GM13977 (cell line): ENCODE results near the gene KCNK3.

Experiments
- DNase-seq: peaks from one replicate; pipeline ENCODE4 v3.0.0; 2012; ENCODE audit warnings: low spot score
- CTCF ChIP-seq: IDR thresholded peaks from 2 replicates; pipeline ENCODE4 v1.5.1; 2012; ENCODE audit warnings: mild to moderate bottlenecking, control low read depth; ENCODE audit not compliant: insufficient read depth; ENCODE audit errors: extremely low read depth, missing control alignments
- in situ Hi-C: fragments of 300-500 bp; cut with MboI; formaldehyde crosslinking; loops from one replicate; pipeline ENCODE4 v1.12.0; 2022; ENCODE audit warnings: low sequenced_read_pairs, low pct_unique_long_range_greater_than_20kb, mixed read lengths, inconsistent platforms; ENCODE audit not compliant: unreplicated experiment

The KCNK3 gene

GRCh38 chr2:26672112-26672817 is 20.3 kb upstream of the KCNK3 start:
- TF ChIP-seq CTCF, result no peak
- in situ Hi-C loops, result no loop called here
- no peak for DNase-seq

DNA sequence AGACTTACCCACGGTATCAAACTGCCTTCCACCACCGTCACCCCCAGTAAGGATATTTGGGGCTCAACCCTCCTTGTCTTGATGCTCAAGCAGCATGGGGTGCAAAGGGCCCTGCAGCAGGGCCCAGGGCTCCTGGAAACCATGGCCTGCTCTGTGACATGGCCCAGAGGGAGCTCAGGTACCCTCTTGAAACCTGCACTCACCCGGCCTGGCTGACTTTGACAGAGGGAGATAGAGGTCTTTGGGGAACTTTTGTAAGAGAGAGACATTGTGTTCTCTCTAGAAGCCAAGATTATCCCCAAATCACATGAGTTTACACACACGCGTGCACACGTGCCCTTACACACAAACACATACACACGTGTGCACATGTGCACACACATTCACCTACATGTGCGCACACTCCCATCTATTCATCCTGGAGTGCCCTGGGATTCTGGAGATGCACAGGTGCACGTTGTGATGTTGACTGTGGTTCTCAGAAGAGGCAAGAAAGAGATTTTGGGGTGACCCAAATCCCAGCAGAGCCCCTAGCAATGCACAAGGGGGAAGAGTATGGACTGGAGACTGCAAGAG is 19.6 kb upstream of the KCNK3 start:
- in situ Hi-C loops, result no loop called here
- no peak for TF ChIP-seq CTCF
- no peak for DNase-seq

- in situ Hi-C loops, result no loop called here
- TF ChIP-seq CTCF, result no peak
- no peak for DNase-seq
These were observed 18.3 kb upstream of the KCNK3 start for GRCh38 chr2:26674002-26674751.

GRCh38 chr2:26674771-26675170 is 17.8 kb upstream of the KCNK3 start:
- in situ Hi-C loops, result no loop called here
- TF ChIP-seq CTCF, result no peak
- DNase-seq, result no peak

GRCh38 chr2:26675651-26676255 is 16.8 kb upstream of the KCNK3 start:
- no peak for DNase-seq
- in situ Hi-C loops, result no loop called here
- TF ChIP-seq CTCF, result no peak

DNA sequence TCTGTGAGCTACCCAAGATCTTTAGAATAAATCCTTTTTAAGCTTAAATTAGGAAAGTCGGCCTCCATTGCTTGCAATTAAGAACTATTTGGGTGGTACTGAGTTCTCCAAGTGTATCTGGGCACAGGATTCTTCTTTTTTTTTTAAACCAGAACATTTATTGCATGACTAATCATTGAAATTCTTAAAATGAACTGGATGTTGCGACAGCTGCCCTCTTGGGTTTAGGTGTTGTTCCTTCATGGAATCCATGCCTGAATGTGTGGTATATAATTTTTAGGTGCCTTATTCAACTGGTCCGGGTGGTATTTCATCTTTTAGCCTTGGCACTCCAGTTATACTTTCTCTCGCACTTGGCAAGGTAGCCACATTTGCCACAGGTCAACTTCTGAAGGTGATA is 14.5 kb upstream of the KCNK3 start:
- no peak for TF ChIP-seq CTCF
- DNase-seq, result no peak
- in situ Hi-C loops, result no loop called here
